Chondrocyte (in vitro differentiated cells): ENCODE measurements around the gene PHKG2. TPM values are rescaled to one million over a fixed set of nuclear protein-coding genes. Genes with fewer than 3 reads are reported as not detected.

ENCODE experiments used
- DNase-seq: peaks from one replicate; pipeline ENCODE4 v3.0.0; 2021; ENCODE audit warnings: mixed read lengths, low spot score
- H3K27ac Mint-ChIP-seq: one replicate; pipeline ENCODE4 v1.8.0; 2021; ENCODE audit warnings: mild to moderate bottlenecking, moderate library complexity, mixed read lengths; ENCODE audit not compliant: unreplicated experiment
- H3K27me3 Mint-ChIP-seq: 2 replicates; pipeline ENCODE4 v1.8.0; 2021; ENCODE audit warnings: low read depth, mixed read lengths
- H3K36me3 Mint-ChIP-seq: 2 replicates; pipeline ENCODE4 v1.8.0; 2021; ENCODE audit warnings: low read depth, mixed read lengths
- H3K4me1 Mint-ChIP-seq: 2 replicates; pipeline ENCODE4 v1.8.0; 2021; ENCODE audit warnings: low read depth, mild to moderate bottlenecking, mixed read lengths
- H3K4me3 Mint-ChIP-seq: one replicate; pipeline ENCODE4 v1.8.0; 2021; ENCODE audit warnings: mild to moderate bottlenecking, moderate library complexity, mixed read lengths; ENCODE audit not compliant: unreplicated experiment
- H3K9me3 Mint-ChIP-seq: 2 replicates; pipeline ENCODE4 v1.8.0; 2021; ENCODE audit warnings: low read depth, mixed read lengths
- total RNA-seq: library from RNA; stranded (reverse); gene quantifications from 3 replicates; pipeline ENCODE4 v1.2.1, GENCODE V29; 2021
- TF ChIP-seq, protein P1 (sequence below): fragments of 200-600 bp; sonication (generic); IDR thresholded peaks from 2 replicates; pipeline ENCODE4 v1.5.0; 2021; ENCODE audit warnings: antibody characterized with exemption, mild to moderate bottlenecking, moderate library complexity

The PHKG2 gene
- total RNA-seq, 1 donor from 2014 or later = 19.0 TPM

GRCh38 chr16:30738984-30739951 lies 9.0 kb upstream of the PHKG2 start:
- DNase-seq = no peak
- H3K36me3 Mint-ChIP-seq = peaks cover 37% of the 10 kb centered on the region

GRCh38 chr16:30740364-30741251 lies 7.6 kb upstream of the PHKG2 start:
- Mint-ChIP-seq H3K4me1 (peaks cover 23% of the 10 kb centered on the region), H3K36me3 (peaks cover 36% of the 10 kb centered on the region)
- no peak for DNase-seq

More at GRCh38 chr16:30738984-30739951, 9.0 kb upstream of the PHKG2 start:
- peak overlapping the region; percentile 49 for H3K27ac Mint-ChIP-seq
- H3K27me3 Mint-ChIP-seq = no peaks in the 10 kb centered on the region
- H3K9me3 Mint-ChIP-seq = no peaks in the 10 kb centered on the region
- no peak overlapping the region for H3K4me3 Mint-ChIP-seq
- TF ChIP-seq, protein P1, sequence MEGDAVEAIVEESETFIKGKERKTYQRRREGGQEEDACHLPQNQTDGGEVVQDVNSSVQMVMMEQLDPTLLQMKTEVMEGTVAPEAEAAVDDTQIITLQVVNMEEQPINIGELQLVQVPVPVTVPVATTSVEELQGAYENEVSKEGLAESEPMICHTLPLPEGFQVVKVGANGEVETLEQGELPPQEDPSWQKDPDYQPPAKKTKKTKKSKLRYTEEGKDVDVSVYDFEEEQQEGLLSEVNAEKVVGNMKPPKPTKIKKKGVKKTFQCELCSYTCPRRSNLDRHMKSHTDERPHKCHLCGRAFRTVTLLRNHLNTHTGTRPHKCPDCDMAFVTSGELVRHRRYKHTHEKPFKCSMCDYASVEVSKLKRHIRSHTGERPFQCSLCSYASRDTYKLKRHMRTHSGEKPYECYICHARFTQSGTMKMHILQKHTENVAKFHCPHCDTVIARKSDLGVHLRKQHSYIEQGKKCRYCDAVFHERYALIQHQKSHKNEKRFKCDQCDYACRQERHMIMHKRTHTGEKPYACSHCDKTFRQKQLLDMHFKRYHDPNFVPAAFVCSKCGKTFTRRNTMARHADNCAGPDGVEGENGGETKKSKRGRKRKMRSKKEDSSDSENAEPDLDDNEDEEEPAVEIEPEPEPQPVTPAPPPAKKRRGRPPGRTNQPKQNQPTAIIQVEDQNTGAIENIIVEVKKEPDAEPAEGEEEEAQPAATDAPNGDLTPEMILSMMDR = no peak
- H3K4me1 Mint-ChIP-seq = peaks cover 23% of the 10 kb centered on the region

DNA sequence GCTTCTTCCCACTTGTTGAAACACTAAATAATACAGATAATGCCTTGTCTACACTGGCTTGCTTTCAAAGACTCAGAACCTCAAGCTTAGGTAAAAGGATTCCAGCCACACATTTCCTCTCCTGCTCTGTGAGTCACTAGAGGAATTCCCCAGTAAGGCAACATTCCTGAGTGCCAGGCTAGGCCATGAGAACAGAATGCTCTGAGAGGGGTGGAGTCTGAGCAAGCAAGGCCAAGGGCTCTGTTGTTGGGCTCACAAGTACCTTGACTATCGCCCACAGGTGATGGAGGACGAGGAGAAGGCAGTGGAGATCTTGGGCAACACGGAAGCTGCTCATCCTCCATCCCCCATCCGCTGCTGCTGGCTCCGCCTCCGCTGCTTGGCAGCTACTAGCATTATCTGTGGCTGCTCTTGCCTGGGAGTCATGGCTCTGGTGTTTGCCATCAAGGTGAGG lies 6.7 kb upstream of the PHKG2 start:
- Mint-ChIP-seq H3K36me3 (peaks cover 32% of the 10 kb centered on the region), H3K4me1 (peaks cover 23% of the 10 kb centered on the region), H3K9me3 (no peaks in the 10 kb centered on the region), H3K27ac (peak overlapping the region; percentile 88), H3K27me3 (no peaks in the 10 kb centered on the region), H3K4me3 (no peak overlapping the region)
- TF ChIP-seq, protein P1 = no peak
- no peak for DNase-seq

More at GRCh38 chr16:30740364-30741251, 7.6 kb upstream of the PHKG2 start:
- Mint-ChIP-seq H3K27me3 (no peaks in the 10 kb centered on the region), H3K27ac (peak overlapping the region; percentile 88), H3K4me3 (no peak overlapping the region), H3K9me3 (no peaks in the 10 kb centered on the region)
- TF ChIP-seq, protein P1 = no peak

DNA sequence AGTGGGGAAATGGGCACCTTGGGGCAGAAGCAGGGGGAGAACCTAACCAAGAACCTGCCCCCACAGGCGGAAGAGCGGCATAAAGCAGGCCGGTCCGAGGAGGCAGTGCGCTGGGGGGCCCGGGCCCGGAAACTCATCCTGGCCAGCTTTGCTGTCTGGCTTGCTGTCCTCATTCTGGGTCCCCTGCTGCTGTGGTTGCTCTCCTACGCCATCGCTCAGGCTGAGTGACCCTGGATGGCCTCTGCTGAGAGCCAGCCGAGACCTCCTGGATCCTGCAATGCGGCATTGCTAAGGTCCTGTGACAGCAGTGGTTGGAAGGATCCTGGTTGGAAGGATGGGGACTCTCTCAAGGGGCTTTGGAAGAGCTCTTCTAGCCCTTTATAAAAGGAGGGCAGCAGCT lies 4.5 kb upstream of the PHKG2 start:
- Mint-ChIP-seq H3K4me3 (no peak overlapping the region), H3K4me1 (peaks cover 34% of the 10 kb centered on the region), H3K27ac (no peak overlapping the region), H3K36me3 (peaks cover 22% of the 10 kb centered on the region), H3K27me3 (no peaks in the 10 kb centered on the region), H3K9me3 (no peaks in the 10 kb centered on the region)
- TF ChIP-seq, protein P1 = no peak
- no peak for DNase-seq

DNA sequence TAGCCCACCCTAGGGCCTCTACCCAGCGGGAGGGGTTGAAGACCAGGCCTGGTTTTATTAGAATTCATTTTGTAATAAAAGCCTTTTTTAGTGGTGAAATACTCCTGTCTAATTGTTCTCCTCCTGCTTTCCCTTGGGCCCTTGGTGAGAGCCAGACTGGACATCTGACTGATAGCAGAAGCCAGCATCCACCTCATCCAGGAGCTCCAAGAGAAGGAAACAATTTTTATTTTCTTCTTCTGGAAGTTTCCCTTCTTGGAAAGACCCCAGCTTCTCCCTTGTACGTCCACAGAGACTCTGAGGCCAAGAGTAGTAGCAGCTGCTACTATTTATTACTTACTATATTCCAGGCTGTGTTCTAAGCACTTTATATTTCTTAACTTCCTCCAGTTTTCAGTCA lies 4.0 kb upstream of the PHKG2 start:
- no peak overlapping the region for H3K27ac Mint-ChIP-seq
- peaks cover 19% of the 10 kb centered on the region for H3K36me3 Mint-ChIP-seq
- TF ChIP-seq, protein P1 = no peak
- no peaks in the 10 kb centered on the region for H3K27me3 Mint-ChIP-seq
- H3K4me1 Mint-ChIP-seq = peaks cover 37% of the 10 kb centered on the region
- no peak for DNase-seq
- H3K9me3 Mint-ChIP-seq = no peaks in the 10 kb centered on the region
- no peak overlapping the region for H3K4me3 Mint-ChIP-seq
